A204.1 (cell line): ENCODE measurements around the gene HSPA12B.
A peak's percentile ranks its signal among the peaks of the same experiment; 100 is the strongest.

Source experiments
- FAIRE-seq: peaks from 2 replicates; lab custom pipeline; 2012; peaks lifted over from hg19 to GRCh38; lab: Jason Lieb, UNC

Gene HSPA12B

GRCh38 chr20:3767110-3767426 is 34.6 kb downstream of the HSPA12B start:
- FAIRE-seq: no peak

DNA sequence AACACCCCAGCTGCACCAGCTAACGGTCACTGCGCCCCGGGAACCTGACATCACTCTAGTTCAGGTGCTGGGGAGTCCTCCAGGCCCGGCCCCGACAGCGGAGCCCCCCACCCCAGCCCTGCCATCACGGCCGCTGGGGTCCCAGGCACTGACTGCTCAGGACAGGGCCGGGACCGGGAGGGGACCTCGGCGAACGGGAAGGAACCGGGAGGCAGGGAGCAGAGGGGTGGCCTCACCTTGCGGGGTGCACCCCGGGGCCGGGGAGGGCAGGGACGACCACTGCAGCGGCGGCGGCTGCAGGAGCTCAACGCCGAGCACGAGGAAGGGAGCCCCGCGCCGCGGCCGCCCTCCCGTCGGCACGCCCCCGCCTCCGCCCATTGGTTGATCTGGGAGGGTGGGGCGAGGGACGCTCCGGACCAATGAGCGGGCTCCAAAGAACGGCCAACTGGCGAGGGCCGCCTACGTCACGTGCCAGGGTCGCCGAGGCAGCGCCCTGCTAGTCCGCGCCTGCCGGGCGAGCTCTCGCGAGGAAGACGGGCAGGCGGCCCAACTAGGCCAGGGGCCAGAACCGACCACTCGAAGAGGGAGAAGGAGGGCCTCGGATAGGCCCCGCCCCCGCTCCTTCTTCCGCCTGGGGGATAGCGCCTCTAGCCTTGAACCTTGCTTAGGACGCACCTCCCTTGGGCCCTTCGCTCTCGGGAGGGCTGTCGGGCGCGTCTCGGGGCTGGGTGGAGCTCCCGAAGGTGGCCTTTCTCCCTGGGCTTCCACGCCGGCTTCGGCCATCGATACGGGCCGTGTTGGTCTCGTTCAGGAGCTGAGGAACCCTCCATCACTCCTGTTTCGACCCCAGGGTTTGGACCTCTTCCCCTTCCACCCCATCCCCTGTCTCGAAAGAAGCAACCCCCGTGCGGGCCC is 35.2 kb downstream of the HSPA12B start, which contains the start of gene ADISSP:
Gene ADISSP (minus strand): TSS at position 327 of the 915 bp plus-strand sequence. CDS start 7,653 bp downstream, outside the sequence.
- FAIRE-seq: peak; percentile 97

DNA sequence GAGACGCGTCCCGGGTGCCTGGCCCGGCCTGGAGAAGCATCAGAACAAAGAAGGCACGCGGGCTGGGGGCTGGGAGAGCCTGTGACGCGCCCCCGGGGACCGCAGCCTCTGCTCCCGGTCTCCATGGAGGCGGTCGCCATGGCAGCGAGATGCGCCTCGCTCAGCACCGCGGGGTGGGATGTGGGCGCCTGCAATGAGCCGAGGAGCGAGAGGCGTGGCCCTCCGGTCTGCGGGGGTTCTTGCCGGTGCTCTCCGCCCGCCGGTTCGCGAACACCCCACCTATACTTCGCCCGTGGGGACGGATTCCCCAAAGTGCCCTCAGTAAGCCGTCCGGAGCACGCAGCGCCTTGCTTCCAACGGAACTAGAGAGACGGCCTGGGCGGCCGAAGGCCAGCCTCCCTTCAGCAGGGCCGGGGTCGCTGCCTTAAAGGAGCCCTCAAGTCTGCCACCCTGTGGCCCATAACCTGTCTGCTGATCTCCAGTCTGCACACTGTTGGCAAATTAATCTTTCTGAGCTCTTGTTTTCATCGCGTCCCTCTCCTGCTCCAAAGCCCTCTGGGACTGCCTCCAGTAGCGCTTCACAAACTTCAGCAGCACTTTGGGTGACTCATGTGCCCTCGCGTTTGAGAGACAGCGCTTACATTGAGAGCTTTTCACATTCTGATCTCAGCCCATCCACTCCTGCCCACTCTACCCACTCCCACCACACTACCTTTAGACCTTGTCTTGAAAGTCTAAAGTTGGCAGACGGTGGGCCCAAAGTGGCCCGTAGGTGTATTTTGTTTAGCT is 36.1 kb downstream of the HSPA12B start:
- no peak for FAIRE-seq

DNA sequence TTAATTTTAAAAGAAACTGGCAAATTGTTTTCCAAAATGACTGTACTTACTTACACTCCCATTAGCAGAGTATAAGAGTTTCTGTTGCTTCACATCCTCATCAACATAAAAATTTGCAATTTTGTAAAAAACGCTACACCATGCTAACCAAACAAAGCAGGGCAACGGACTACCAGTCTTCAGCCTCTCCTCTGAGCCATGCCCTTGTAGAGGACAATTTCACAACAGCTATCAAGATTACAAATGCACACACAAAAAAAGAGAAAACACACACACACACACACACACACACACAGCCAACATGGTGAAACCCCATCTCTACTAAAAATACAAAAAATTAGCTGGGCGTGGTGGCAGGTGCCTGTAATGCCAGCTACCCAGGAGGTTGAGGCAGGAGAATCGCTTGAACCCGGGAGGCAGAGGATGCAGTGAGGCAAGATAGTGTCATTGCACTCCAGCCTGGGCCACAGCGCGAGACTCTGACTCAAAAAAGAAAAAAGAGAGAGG is 39.1 kb downstream of the HSPA12B start:
- no peak for FAIRE-seq

DNA sequence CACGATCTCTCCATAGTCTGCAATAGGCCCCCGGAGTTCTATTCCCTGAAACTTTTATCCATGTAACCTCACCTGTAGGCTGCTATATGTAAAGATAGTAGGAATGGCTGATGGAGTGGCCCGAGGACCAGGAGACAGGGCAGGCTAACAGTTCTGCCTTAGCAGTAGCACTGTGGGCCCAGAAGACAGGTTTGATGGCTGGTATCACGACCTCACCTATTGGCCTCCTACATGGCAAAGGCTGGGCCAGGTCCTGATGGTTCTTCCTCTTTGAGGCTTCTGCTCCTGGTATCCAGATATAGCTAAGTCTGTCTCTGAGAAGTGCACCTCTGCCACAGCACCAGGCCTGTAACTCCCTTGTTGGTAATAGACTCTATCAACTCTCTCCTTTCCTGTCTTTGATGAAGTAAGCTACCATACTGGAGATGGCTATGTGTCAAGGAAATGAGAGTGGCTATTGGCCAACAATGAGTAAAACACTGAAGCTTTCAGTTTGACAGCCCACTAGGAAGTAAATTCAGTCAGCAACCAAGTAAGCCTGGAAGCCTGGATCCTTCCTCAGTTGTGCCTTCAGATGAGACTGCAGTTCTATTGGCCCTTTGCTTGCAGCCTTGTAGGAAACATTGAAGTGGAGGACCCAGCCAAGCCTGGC is 43.1 kb downstream of the HSPA12B start:
- FAIRE-seq: no peak

DNA sequence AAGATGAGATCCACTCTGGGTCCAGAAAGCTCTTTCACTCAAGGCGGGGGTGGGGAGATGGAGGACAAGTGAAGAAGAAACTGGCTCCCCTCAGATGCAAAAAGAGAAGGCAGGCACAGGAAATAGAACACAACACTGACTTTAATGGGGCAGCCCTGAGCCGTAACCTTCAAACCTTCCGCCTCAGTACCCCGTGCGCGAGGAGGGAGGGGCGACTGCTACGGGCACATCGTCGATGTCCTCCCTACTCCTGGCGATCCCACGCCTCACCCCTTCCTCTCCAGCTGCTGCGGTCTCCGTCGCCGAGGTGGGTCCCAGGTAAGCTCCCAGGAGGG is 44.9 kb downstream of the HSPA12B start:
- no peak for FAIRE-seq

DNA sequence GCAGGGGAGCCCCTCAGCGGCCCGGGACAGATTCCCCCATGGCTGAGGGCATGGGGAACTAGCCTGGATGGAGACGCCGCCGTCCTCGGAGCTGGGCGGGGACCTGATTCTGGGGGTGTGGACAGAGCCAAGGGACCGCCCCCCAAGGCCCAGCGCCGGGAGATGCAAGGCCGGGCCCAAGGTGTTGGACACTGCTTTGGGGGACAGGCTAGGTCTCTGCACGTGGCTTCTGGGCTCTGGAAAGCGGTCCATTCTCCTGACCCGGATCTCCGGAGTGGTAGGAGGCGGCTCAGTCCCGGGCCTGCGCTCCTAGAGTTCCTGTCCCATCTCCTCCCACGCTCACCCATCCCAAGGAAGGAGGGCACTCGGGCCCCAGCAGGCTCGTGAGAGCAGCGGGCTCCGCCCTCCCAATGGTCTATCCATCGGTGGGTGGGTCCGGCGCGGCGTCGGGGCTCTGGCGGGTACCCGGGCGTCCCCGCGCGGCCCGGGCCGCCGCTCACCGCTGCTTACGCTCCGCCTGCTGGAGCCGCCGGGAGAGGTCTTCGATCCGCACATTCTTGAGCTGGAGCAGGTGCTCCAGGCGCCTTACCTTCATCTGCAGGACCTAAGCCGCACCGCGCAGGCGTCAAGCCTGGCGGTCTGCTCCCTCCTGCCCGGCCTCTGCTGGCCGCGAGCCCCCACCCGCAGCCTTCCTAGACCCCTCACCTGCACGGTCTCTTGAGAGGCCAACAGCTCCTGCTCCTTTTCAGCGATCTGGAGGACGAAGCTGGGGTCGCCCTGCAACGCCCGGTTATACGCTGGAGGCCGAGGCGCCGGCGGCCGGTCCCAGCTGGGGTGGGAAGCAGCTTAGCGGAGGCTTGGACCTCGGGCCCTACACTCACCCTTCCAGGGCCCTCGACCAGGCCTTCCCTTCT is 45.5 kb downstream of the HSPA12B start:
- no peak for FAIRE-seq

GRCh38 chr20:3778976-3779375 is 46.5 kb downstream of the HSPA12B start:
- no peak for FAIRE-seq

DNA sequence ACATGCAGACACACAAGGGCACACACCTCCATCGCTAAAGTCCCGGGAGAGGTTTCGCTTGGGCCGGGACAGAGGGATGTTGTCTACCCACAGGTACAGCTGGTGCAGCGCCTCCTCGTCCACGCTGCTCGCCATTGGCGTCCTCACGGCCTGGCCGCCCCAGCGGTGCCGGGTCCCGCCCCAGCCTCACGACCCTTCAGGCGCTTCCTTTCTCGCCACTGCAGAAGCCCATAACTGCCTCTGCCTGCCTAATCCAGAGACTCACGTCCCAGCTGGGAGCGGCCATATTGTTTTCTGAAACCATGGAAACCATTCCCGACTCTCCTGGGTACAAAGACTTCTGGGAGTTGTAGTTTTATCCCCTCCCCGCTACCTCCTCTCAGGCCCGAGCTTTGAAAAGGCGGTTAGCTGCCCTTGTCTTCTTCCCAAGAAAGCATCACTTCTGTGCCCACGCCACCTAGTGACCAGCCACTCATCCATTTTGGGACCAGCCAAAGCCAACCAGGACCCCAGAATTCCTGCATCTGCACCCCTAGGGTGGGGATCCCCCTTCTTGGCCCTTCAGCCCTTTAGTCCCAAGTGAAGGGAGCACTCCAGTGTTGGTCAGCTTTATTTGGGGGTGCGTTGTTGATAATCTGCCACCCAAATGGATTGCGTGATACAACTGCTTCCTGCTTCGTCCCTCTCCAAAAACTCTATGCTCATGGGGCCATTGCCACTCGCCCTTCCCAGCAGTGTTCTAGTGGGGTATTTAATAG is 48.8 kb downstream of the HSPA12B start, which contains the start of gene SPEF1:
Gene SPEF1 (minus strand): TSS at position 296 of the 758 bp plus-strand sequence. CDS start 161 bp downstream, at position 135.
- FAIRE-seq: peak; percentile 98

GRCh38 chr20:3782597-3782996 is 50.1 kb downstream of the HSPA12B start:
- no peak for FAIRE-seq

- FAIRE-seq: no peak
Measured at GRCh38 chr20:3783068-3783489, 50.6 kb downstream of the HSPA12B start.

- FAIRE-seq: no peak
Measured at GRCh38 chr20:3783511-3784195, 51.2 kb downstream of the HSPA12B start.

GRCh38 chr20:3784216-3784853 is 51.9 kb downstream of the HSPA12B start:
- FAIRE-seq: no peak

DNA sequence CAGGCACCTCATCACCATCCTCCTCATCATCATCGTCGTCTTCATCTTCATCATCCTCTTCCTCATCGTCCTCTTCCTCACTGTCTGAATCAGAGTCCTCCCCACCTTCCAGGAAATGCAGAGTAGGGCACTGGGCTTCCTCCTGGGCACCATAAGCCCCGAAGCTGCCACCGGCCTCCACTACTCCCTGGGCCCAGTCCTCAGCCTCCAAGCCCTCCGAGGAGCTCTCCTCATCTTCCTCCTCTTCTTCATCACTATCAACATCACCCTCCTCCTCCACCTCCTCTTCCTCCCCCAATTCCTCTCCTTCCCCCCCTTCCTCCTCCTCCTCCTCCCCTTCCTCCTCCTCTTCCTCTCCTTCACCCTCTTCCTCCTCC is 52.4 kb downstream of the HSPA12B start:
- FAIRE-seq: no peak

DNA sequence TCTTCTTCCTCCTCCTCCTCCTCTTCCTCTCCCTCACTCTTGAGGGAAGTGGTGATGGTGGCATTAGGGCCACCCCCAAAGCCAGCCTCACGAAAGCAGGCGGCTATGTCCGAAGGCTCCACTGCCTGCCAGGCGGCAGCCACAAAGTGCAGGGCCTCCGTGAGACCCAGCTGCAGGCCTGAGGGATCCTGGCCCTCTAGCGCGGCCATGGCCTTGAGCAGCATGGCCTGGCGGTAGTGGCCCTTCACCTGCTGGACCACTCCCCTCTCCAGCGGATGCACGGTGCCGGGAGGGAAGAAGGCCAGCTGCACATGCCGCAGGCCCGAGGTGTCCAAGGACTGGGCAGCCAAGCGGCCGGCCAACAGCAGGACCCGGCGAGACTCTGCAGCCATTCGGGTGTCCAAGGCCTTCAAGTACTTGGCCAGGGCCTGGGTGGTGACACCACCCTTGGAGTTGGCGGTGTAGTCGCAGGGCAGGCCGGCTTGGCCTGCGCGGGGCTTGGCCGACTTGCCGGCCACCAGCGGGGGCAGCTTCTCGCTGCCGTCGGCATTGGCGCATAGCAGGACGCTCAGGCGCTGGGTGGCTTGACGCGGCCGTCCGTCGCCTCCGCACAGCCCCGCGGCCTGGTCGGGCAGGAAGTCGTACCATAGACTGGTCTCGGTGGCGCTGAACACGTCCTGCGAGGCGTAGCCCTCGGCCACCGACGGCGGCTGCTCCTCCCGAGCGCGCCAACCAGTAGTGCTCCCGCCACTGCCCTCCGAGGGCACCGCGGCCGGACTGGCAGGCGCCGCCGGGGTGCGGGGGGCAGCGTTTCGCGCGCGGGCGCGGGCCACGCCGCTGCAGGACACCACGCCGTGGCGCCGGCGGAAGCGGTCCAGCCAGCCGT is 53.0 kb downstream of the HSPA12B start:
- FAIRE-seq: no peak

DNA sequence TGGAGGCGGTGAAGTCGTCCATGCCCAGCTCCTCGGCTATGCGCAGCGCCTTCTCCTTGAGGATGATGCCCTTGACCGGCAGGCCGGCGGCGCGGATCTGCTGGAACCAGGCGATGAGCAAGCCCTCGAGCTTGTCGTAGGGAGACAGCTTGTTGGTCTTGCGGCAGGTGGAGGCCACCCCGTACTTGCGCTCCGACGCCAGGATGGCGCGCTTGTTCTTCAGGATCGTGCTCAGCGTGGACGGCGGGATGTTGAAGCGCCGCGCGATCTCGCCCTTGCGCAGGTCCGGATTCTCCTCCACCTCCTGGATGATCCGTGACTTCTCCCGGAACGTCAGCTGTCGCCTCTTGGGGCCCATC is 53.6 kb downstream of the HSPA12B start:
- FAIRE-seq: no peak

DNA sequence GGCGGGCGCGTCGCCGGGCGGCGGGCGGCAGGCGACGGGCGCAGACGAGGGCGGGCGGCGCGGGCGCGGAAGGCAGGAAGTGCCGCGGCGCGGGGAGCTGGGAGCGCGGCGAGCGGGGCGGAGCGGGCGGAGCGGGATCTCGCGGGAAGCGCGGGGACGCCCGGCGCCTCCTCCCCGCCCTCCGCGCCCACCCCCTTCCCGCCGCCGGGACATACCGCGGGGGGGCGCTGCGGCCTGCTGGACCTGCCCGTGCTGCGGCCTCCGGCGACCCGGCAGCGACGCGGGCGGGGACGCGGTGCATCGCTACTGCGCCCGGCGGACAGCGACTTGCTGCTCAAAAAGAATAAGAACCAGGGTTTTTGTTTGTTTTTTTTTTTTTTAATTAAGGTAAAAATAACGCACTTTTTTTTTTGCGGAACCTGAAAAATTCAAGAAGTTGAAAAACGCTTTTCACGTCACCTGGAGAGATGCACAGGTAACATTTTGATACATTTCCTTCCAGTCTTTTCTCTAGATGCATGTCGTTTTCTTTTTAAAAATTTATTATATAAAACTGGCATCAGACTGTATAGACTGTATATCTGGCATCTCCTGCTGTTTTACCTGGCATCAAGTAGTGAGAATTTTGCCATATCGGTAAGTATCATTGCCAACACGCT is 54.3 kb downstream of the HSPA12B start, which contains the start of gene CENPB:
Gene CENPB (minus strand): TSS at position 76 of the 659 bp plus-strand sequence. CDS start 257 bp downstream, outside the sequence.
- no peak for FAIRE-seq
